ENCODE results near the gene MBNL1.

The MBNL1 gene

DNA sequence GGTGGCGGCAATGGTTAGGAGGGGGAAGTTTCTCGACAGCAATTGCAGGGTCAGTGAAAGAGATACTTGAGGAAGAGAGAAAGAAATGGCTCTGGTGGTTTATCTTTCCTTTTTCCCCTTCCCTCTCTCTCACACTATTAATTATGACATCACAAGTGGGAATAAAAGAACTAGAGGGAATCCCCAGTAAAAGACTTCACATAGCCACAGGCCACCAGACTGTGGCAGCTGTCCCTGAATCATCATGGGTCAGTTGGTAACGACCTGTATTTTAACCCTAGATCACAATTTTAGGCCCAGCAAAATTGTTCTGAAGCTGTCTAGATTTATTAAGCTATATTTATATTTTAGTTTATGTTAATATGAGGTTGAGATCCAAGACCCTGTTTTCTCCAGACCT lies 40.3 kb downstream of the MBNL1 start:
- DNase-seq (ENCODE audit: low spot score in 2 of 2) (no peak), ATAC-seq (peak; percentile 11)
- peak overlapping the region; percentile 84 for H3K27ac Mint-ChIP-seq
- peak overlapping the region; percentile 21 for H3K4me3 Mint-ChIP-seq
- H3K36me3 Mint-ChIP-seq, result peaks cover 79% of the 10 kb centered on the region
- H3K9me3 Mint-ChIP-seq, result no peaks in the 10 kb centered on the region
- H3K4me1 Mint-ChIP-seq, result peaks cover 44% of the 10 kb centered on the region

DNA sequence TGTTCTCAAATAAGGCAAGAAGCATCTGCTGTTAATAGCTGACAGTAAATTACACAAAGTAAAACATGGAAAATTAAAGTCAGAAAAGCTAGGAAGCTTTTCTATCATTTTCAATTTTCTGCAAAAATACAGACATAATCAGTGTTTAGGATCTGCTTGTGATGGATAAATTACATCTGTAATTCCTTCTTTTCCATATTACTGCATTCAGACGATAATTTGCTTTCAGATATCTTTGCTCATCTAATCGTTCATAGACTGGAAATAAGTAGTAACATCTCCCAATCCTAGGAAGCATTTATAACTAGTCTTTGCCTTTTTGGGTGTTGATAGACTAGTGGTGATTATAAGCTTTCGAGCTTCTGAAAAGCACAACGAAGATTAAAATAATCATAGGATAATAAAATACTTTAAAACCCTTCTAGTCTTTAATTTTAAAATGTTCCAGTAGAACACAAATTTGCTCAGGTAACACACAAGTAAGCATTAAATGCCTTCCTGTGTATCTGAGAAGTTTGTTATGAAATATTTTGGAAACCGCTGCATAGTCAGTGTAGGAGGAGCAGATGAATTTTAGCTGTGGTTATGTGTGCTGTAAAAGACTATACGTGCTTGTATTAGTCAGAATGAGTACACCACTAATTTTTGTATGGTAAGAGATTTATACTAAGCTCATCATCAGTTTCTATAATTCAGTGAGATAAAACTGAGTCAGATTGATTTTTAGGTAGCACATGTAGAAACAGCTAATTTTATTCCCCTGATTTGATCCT lies 41.0 kb downstream of the MBNL1 start:
- no peak for DNase-seq (ENCODE audit: low spot score in 2 of 2)
- H3K9me3 Mint-ChIP-seq, result no peaks in the 10 kb centered on the region
- H3K4me1 Mint-ChIP-seq, result peaks cover 51% of the 10 kb centered on the region
- peak overlapping the region; percentile 21 for H3K4me3 Mint-ChIP-seq
- peak; percentile 100 for ATAC-seq
- peaks cover 86% of the 10 kb centered on the region for H3K36me3 Mint-ChIP-seq
- H3K27ac Mint-ChIP-seq, result peak overlapping the region; percentile 55

DNA sequence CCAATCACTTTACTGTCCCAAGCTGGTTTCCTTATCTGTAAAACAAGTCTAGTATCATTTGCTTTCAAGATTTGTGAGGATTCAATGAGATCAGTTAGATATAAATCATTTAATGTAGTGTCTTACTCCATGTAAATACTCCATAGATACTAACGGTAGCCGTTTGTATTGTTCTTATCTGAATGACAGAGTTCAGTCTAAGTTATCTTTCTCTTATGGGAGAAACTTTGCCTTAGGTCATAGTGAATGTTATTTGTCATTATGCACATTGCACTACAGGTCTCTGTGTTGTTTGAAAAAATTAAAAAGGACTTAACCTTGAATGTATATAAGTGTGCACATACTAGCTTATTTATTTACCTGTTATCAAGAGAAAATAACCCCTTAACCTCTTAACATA lies 44.7 kb downstream of the MBNL1 start:
- no peak for DNase-seq (ENCODE audit: low spot score in 2 of 2)
- H3K27ac Mint-ChIP-seq, result peak overlapping the region; percentile 85
- peaks cover 49% of the 10 kb centered on the region for H3K4me1 Mint-ChIP-seq
- H3K4me3 Mint-ChIP-seq, result no peak overlapping the region
- H3K36me3 Mint-ChIP-seq, result peaks cover 92% of the 10 kb centered on the region
- no peak for ATAC-seq
- no peaks in the 10 kb centered on the region for H3K9me3 Mint-ChIP-seq

DNA sequence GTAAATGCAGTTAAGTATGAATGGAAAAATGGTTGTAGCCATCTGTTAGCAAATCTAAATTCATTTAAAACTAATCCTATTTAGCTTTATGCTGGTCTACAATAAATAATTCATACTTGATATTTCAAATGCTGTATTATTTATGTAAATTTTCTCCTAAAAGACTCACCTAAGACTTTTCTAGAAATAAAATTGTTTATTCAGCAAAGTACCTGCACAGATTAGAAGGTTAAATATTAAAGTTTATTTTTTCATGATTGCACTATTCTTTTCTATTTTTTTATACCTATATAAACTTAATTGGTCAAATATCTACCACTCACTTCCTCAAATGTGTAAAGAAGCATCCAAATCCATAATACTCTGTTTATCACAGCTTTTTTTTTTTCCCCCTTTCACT lies 45.2 kb downstream of the MBNL1 start:
- Mint-ChIP-seq H3K36me3 (peaks cover 93% of the 10 kb centered on the region), H3K4me1 (peaks cover 48% of the 10 kb centered on the region), H3K27ac (peak overlapping the region; percentile 85), H3K9me3 (no peaks in the 10 kb centered on the region), H3K4me3 (no peak overlapping the region)
- no peak for DNase-seq (ENCODE audit: low spot score in 2 of 2)
- no peak for ATAC-seq

- Mint-ChIP-seq H3K36me3 (peaks cover 93% of the 10 kb centered on the region), H3K9me3 (no peaks in the 10 kb centered on the region), H3K27ac (peak overlapping the region; percentile 85), H3K4me1 (peaks cover 48% of the 10 kb centered on the region), H3K4me3 (peak overlapping the region; percentile 3)
- DNase-seq (ENCODE audit: low spot score in 2 of 2) (no peak), ATAC-seq (no peak)
These were observed 46.1 kb downstream of the MBNL1 start for GRCh38 chr3:152314677-152315353.

- Mint-ChIP-seq H3K4me3 (peak overlapping the region; percentile 8), H3K27ac (peak overlapping the region; percentile 85), H3K9me3 (no peaks in the 10 kb centered on the region), H3K36me3 (peaks cover 90% of the 10 kb centered on the region), H3K4me1 (peaks cover 51% of the 10 kb centered on the region)
- DNase-seq (ENCODE audit: low spot score in 2 of 2) (no peak), ATAC-seq (no peak)
These were observed 46.9 kb downstream of the MBNL1 start for GRCh38 chr3:152315623-152316022.

- Mint-ChIP-seq H3K36me3 (peaks cover 87% of the 10 kb centered on the region), H3K4me3 (peak overlapping the region; percentile 8), H3K4me1 (peaks cover 57% of the 10 kb centered on the region), H3K9me3 (no peaks in the 10 kb centered on the region), H3K27ac (peak overlapping the region; percentile 85)
- ATAC-seq, result no peak
- DNase-seq (ENCODE audit: low spot score in 2 of 2), result no peak
These were observed 47.6 kb downstream of the MBNL1 start for GRCh38 chr3:152316318-152316717.

- peak overlapping the region; percentile 5 for H3K4me3 Mint-ChIP-seq
- H3K9me3 Mint-ChIP-seq, result no peaks in the 10 kb centered on the region
- peak overlapping the region; percentile 52 for H3K27ac Mint-ChIP-seq
- DNase-seq (ENCODE audit: low spot score in 2 of 2) (no peak), ATAC-seq (no peak)
- peaks cover 87% of the 10 kb centered on the region for H3K36me3 Mint-ChIP-seq
- H3K4me1 Mint-ChIP-seq, result peaks cover 66% of the 10 kb centered on the region
These were observed 48.5 kb downstream of the MBNL1 start for GRCh38 chr3:152317184-152317583.

DNA sequence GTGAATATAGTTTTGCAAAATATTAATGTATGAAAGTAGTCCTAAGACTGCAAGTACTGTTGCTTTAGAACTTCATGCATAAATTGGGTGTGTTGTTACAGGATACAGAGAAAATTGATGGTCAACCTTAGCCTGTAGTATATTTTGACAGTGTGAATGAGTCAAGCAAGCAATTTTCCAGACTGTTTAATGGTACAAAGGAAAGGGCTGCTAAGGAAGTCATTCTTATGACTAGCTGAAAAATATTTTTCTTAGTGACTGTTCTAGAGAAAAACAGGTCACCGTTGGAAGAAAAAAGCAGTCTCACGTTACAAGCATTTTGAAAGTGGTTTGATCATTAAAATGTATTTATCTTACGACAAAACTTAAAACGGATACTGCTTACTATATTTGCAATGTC lies 49.2 kb downstream of the MBNL1 start:
- no peak for ATAC-seq

DNA sequence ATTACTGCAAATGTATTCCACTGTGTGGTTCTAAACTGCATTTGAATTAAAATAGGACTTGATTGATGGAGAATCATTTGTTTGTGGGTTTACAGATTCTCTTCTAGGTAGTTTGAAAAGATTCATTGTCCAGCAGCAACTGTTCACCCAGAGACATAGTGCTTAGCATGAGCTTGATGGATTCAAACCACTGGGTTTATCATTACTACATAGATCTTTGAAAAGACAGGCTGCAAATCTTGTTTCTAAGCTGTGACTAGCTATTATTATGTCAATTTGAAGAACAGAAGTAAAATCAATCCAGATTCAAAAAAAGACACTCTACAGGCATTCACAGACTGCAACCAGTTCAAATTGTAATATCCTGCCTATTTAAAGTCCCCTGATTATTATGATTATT lies 49.8 kb downstream of the MBNL1 start:
- Mint-ChIP-seq H3K4me3 (peak overlapping the region; percentile 17), H3K4me1 (peaks cover 74% of the 10 kb centered on the region), H3K9me3 (no peaks in the 10 kb centered on the region), H3K27ac (peak overlapping the region; percentile 52), H3K36me3 (peaks cover 80% of the 10 kb centered on the region)
- ATAC-seq, result no peak
- DNase-seq (ENCODE audit: low spot score in 2 of 2), result no peak

More for the DNA sequence above, 49.2 kb downstream of the MBNL1 start:
- Mint-ChIP-seq H3K9me3 (no peaks in the 10 kb centered on the region), H3K27ac (peak overlapping the region; percentile 52), H3K36me3 (peaks cover 86% of the 10 kb centered on the region), H3K4me3 (no peak overlapping the region), H3K4me1 (peaks cover 72% of the 10 kb centered on the region)
- DNase-seq (ENCODE audit: low spot score in 2 of 2), result no peak

- no peaks in the 10 kb centered on the region for H3K9me3 Mint-ChIP-seq
- peaks cover 79% of the 10 kb centered on the region for H3K4me1 Mint-ChIP-seq
- H3K27ac Mint-ChIP-seq, result peak overlapping the region; percentile 43
- peak; percentile 68 for ATAC-seq
- DNase-seq (ENCODE audit: low spot score in 2 of 2), result no peak
- H3K36me3 Mint-ChIP-seq, result peaks cover 77% of the 10 kb centered on the region
- peak overlapping the region; percentile 17 for H3K4me3 Mint-ChIP-seq
These were observed 50.5 kb downstream of the MBNL1 start for GRCh38 chr3:152319256-152319655.

GRCh38 chr3:152319831-152320617 lies 51.3 kb downstream of the MBNL1 start:
- Mint-ChIP-seq H3K4me3 (no peak overlapping the region), H3K27ac (peak overlapping the region; percentile 54), H3K9me3 (no peaks in the 10 kb centered on the region), H3K4me1 (peaks cover 79% of the 10 kb centered on the region), H3K36me3 (peaks cover 77% of the 10 kb centered on the region)
- DNase-seq (ENCODE audit: low spot score in 2 of 2) (no peak), ATAC-seq (no peak)

- DNase-seq (ENCODE audit: low spot score in 2 of 2) (no peak), ATAC-seq (no peak)
- peak overlapping the region; percentile 50 for H3K27ac Mint-ChIP-seq
- no peaks in the 10 kb centered on the region for H3K9me3 Mint-ChIP-seq
- peaks cover 77% of the 10 kb centered on the region for H3K36me3 Mint-ChIP-seq
- H3K4me3 Mint-ChIP-seq, result peak overlapping the region; percentile 42
- H3K4me1 Mint-ChIP-seq, result peaks cover 77% of the 10 kb centered on the region
These were observed 52.6 kb downstream of the MBNL1 start for GRCh38 chr3:152321200-152321954.

GRCh38 chr3:152321955-152322377 lies 53.2 kb downstream of the MBNL1 start:
- ATAC-seq (no peak), DNase-seq (ENCODE audit: low spot score in 2 of 2) (no peak)
- H3K4me3 Mint-ChIP-seq, result peak overlapping the region; percentile 42
- H3K36me3 Mint-ChIP-seq, result peaks cover 77% of the 10 kb centered on the region
- no peaks in the 10 kb centered on the region for H3K9me3 Mint-ChIP-seq
- peak overlapping the region; percentile 50 for H3K27ac Mint-ChIP-seq
- peaks cover 75% of the 10 kb centered on the region for H3K4me1 Mint-ChIP-seq

GRCh38 chr3:152322756-152323155 lies 54.0 kb downstream of the MBNL1 start:
- H3K36me3 Mint-ChIP-seq, result peaks cover 74% of the 10 kb centered on the region
- H3K4me3 Mint-ChIP-seq, result peak overlapping the region; percentile 42
- DNase-seq (ENCODE audit: low spot score in 2 of 2) (no peak), ATAC-seq (peak; percentile 54)
- peaks cover 77% of the 10 kb centered on the region for H3K4me1 Mint-ChIP-seq
- no peaks in the 10 kb centered on the region for H3K9me3 Mint-ChIP-seq
- H3K27ac Mint-ChIP-seq, result no peak overlapping the region

All from stimulated activated effector memory CD8-positive, alpha-beta T cell treated with anti-CD3 and anti-CD28 coated beads, Interleukin-12 subunit alpha, Interleukin-12 subunit beta, amount 100 ng/mL, for 72 hours (primary cell).